Activated T-cell treated with anti-CD3 and anti-CD28 coated beads for 48 hours (primary cell): ENCODE data around the gene MPPED1.

Experiments
- DNase-seq: peaks from one replicate; pipeline ENCODE4 v3.0.0-alpha.2; 2020; ENCODE audit warnings: low read depth

MPPED1 gene

GRCh38 chr22:43476751-43477725 is 65.2 kb downstream of the MPPED1 start:
- DNase-seq, result no peak

- no peak for DNase-seq
Observed at GRCh38 chr22:43477966-43478365, 66.2 kb downstream of the MPPED1 start.

DNA sequence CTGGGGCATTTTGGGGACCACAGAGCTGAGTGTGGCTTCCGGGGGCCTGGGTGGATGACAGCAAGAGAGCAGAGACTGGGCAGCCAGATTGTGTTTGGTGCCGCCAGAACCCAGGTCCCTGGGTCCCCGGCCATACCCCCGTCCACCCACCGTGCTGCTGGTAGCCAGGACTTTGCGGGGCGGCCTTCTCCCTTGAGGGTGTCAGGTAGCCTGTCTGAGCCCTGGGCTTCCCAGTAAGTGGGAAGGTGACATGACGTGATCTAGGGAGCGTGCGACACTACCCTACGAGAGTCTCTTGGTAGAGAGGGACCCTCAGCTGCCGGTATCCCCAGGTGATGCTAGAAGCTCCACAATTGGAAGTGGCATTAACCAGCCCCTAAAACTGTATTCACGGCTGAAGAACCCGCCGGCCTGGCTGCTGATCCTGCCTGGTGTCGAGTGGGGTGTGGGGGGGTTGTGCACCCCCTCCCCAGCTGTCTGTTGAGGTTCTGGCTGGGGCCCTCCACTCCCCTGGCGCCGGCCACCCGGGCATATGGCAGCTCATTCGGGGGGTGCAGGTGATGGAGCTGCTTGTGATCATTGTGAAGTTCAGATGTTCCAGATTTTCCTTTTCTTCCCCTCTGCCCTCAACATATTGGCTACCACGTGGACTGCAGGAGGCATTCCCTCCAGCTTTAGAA is 66.9 kb downstream of the MPPED1 start:
- DNase-seq, result no peak

DNA sequence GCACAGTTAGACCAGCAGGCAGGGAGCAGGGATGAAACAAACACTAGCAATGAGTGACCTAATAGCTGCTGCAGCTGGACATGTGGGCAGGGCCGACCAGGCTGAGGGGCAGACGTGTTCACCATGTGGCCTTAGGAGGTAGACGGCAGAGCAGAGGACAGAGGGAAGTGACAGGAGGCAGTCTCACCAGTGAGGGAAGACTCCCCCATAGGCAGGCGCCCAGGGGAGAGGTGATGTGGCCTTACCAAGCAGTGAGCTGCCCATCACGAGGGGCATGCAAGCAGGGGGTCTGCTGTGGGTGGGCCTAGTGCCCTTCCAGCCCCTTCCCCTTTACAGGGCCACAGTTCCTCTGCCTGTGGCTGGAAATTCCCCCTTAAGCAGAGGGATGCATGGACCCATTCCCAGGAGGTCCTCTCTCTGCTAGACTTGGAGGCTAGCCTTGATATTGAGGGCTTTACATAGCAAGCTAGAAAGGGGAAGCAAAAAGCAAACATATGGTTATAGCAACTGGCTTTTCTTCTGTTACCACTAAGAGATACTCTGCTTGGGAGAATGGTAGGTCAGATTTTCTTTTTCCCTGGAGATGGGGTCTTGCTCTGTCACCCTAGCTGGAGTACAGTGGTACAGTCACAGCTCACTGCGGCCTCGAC is 67.6 kb downstream of the MPPED1 start:
- DNase-seq, result no peak

DNA sequence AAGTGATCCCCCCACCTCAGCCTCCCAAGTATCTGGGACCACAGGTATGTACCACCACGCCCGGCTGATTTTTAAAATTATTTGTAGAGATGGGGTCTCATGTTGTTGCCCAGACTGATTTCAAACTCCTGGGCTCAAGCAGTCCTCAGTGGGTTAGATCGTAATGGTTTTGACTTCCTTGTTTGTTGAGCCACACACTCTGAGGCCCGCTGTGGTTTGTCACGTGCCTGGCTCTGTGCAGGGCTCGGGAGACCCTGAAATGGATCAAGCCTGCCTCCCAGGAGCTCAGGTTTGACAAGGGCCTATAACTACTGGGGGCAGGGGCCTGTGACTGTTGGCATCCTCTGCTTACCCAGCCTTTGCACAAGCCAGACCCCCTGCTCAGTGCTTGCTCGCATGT is 68.1 kb downstream of the MPPED1 start:
- no peak for DNase-seq

DNA sequence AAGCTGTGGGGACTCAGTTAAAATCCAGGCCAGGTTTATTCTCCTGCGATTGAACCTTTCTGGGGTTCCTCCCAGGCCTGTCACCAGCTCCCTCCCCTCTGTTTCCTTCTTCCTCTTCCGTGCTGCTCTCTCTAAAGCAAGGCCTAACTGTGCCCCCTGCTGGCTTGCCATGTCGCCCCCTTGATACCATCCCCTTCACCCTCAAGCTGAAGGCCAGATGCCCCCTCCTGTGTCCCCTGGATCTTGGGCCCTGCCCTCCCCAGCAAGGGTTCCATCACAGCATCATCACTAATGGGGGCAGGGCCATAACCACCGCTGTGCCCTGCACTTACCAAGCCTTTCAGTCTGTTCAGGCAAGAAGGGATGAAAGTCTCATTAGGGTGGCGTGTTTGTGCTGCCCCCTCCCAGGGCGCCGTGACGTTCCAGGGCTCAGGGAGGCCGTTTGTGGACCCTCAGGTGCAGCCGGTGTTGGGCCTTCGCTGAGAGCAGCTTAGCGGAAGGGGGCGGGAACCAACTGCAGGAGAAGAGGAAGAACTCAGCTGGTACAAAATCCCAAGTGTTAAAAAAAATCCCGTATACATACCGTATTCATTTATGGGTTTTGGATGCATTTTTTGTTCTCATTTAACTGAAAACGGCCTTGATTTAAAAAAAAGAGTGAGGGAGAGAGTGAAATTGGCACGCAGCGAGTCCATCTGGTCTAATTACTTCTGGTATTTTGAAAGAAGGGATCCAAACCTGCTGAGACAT is 69.9 kb downstream of the MPPED1 start:
- no peak for DNase-seq

GRCh38 chr22:43482318-43482625 is 70.5 kb downstream of the MPPED1 start:
- DNase-seq, result no peak

DNA sequence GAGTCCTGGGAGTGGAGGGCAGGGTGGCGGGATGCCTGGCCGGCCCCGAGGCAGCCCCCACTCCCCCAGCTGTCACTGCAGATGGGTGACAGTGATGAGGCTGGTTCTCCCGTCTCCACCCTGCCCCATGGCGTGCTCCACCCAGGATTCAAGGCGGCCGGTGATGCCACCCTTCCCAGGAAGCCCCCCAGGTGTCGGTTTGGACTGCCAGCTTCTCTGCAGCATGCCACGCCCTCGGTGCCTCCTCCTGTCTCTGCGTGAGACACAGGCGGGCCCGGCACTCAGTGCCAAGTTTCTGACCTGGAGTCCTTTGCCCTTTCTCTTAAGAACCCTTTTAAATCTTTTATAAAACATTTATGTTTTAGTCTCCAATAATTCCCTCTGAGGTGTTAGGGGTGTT is 71.5 kb downstream of the MPPED1 start:
- DNase-seq, result no peak

GRCh38 chr22:43483669-43484068 is 71.9 kb downstream of the MPPED1 start:
- DNase-seq, result no peak

GRCh38 chr22:43484227-43484626 is 72.4 kb downstream of the MPPED1 start:
- no peak for DNase-seq

GRCh38 chr22:43485502-43486089 is 73.8 kb downstream of the MPPED1 start:
- DNase-seq, result no peak

DNA sequence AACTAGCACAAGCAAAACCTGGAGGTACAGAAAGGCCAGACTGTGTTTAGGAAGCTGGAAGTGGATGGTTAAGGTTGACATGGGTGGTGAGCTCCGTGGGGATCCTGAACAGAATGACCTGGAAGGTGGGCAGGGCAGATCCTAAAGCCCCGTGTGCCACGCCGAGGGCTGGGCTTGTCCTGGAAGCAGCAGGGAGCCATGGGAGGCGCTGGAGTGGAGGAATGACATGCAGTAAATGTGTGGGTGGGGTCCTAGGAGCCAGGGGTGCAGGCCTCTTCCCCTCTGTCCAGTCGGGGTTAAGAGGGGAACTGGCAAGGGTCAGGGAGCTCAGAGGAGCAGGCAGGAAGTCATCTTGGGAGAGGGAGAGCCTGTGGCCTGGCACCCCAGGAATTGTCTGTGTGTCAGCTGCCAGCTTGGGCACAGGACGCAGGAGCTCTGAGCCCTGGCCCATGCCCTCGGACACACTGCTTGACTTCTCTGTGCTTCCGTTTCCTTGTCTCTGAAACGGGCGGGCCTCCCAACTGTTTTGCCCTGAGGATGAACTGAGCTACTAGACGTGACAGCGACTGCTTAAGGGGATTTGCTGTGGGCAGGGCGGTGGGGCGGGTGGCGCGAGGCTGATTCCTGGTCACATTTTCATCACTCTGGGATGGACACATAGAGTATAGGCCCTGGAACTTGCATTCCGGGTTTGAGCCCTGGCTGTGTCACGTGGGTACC is 75.7 kb downstream of the MPPED1 start:
- no peak for DNase-seq

- DNase-seq, result no peak
Observed at GRCh38 chr22:43488031-43488866, 76.4 kb downstream of the MPPED1 start.

DNA sequence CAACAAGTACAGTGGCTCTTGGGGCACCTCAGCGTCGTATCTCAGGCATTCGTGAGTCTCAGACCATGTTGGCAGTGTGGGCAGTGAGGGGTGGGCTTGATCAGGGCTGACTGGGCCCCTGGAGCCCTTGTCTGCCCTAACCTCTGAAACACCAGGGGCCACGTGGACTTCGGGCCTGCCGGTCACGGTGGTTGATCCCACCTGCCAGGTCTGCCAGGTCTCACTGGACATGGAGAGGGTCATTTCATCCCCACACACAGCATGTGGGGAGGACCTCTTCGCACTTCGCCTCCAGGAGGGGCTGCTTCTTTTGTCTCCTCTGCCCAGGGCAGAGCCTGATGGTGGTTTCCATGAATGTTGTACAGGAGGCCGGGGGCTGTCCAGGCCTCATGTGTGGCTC is 77.1 kb downstream of the MPPED1 start:
- DNase-seq, result no peak

- DNase-seq, result no peak
Observed at GRCh38 chr22:43490311-43490710, 78.5 kb downstream of the MPPED1 start.

GRCh38 chr22:43491177-43491576 is 79.4 kb downstream of the MPPED1 start:
- no peak for DNase-seq

- DNase-seq, result no peak
Observed at GRCh38 chr22:43491737-43492136, 79.9 kb downstream of the MPPED1 start.

- DNase-seq, result no peak
Observed at GRCh38 chr22:43493297-43493696, 81.5 kb downstream of the MPPED1 start.

DNA sequence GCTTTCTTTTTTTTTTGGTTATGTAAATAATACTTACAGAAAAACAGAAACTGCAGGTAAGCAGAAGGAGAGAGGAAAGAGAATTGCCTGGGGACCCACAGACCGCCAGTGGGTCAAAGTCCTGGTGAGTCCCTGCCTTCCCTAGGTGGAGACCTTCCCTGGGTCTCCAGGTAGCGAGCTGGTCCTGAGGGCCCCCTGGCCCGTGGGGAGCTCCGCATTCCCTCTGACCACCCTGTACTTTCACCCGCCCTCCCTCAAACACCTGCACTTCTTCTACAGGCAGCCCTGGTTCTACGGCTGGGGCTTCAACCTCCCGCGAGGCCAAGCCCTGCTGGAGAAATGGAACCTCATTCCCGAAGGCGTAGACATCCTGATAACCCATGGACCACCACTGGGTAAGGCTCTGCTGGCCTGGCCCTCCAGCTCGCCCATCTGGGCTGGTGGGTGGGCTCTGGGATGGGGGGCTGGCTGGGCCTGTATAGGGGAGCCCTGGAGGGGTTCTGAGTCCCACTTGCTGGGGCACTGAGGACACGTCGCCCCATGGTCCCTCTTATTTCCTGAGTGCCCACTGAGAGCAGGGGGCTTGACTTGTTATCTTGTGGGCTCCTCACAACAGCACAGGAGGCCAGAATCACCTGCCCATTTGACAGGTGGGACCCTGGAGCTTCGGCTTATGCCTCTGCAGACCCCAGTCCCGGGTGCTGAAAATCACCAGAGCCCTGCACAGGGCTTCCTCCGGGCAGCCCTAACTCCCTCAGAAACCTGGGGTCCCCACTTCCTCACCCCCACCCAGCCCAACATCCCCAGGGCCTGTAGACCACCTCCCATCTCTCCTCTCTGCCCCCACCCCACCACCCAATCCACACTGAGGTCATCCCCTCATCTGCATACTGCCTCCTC is 86.4 kb downstream of the MPPED1 start:
- DNase-seq, result no peak
